ENCODE results near the gene CISTR.

The CISTR gene

DNA sequence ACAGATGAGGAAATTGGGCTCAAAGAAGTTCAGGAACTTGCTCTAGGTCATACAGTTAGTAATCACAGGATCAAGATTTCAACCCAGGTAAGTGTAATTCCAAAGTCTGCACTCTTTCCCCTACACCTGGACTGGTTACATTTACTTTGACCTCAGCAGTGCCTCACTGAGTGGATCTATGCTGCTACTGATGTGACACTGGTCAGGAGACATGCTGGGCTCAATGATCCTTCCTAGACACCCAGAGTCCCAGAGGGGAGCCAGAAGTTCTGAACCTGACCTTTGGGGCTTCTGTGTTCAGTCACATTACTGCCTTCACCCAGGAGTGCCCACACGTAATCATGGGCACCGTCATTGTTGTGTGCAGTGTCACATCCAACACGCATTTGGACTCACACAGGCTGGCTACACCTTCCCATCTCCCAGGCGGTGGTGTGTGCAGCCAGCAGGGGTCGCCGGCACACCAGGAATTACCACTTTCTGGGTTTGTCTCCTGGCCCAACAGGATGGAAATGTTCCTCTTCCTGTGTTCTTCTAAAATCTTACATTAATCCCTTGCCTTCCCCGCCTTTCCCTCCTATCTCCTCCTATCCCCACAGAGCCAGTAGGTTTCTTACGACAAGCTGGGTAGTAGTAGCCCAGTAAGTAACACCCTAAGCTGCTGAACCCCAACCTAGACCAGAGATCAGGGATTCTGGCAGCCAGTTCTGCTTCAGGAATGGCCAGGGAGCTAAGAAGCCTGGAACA is 50.1 kb downstream of the CISTR start:
- peaks cover 0 to 4% of the 10 kb centered on the region in 2 donors for H3K4me1 ChIP-seq (ENCODE audit: control insufficient read depth in 2 of 2, insufficient read depth in 1 of 2, low read depth in 1 of 2, low read length in 2 of 2)
- peak overlapping the region; percentile 8 for H2BK15ac ChIP-seq (ENCODE audit: low read length)
- H3K9me3 ChIP-seq (replicated peaks in 1 of 2; ENCODE audit: control insufficient read depth in 2 of 2, insufficient read depth in 1 of 2, low read depth in 1 of 2, low read length in 2 of 2) = no peaks in the 10 kb centered on the region
- WGBS, 2 donors (ENCODE audit: extremely low coverage in 2 of 2, insufficient read length in 2 of 2, insufficient replicate concordance in 1 of 2) = no CpG with 5 or more reads among the region's 8 CpGs
- no peak overlapping the region for H3K9ac ChIP-seq (ENCODE audit: low read depth, low read length, poor library complexity)
- H2BK5ac ChIP-seq (ENCODE audit: low read length) = no peak overlapping the region
- no peak overlapping the region for H3K4me3 ChIP-seq (ENCODE audit: low read length in 2 of 2)
- peak overlapping the region; percentile 3 for H2BK12ac ChIP-seq (ENCODE audit: low read length)
- peak overlapping the region; percentile 7 for H2AK5ac ChIP-seq (ENCODE audit: low read depth, low read length)
- peak; percentile 67 for DNase-seq (ENCODE audit: low spot score)
- H4K8ac ChIP-seq (ENCODE audit: low read depth, low read length) = no peak overlapping the region
- no peak overlapping the region for H3K18ac ChIP-seq (ENCODE audit: low read length)
- H3K27me3 ChIP-seq (ENCODE audit: control insufficient read depth in 3 of 3, insufficient read depth in 3 of 3, low read depth in 1 of 3, low read length in 3 of 3) = peaks cover 0 to 75% (median 29%) of the 10 kb centered on the region in 3 experiments
- no peak overlapping the region for H3K27ac ChIP-seq (replicated peaks; ENCODE audit: low read length)
- H3K23ac ChIP-seq (ENCODE audit: low read depth, low read length, poor library complexity) = no peak overlapping the region
- H3K4ac ChIP-seq (ENCODE audit: low read length) = no peak overlapping the region
- H4K91ac ChIP-seq (ENCODE audit: low read depth, low read length, poor library complexity) = no peak overlapping the region
- peak overlapping the region; percentile 17 for H2AFZ ChIP-seq (ENCODE audit: low read length)
- peaks cover 2% of the 10 kb centered on the region for H3K79me1 ChIP-seq (ENCODE audit: low read depth, low read length)
- H3K14ac ChIP-seq (ENCODE audit: low read length) = no peak overlapping the region
- H2BK120ac ChIP-seq (ENCODE audit: low read depth, low read length) = no peak overlapping the region
- no peak overlapping the region for H3K4me2 ChIP-seq (ENCODE audit: insufficient read depth, low read length, poor library complexity, severe bottlenecking)
- H3K36me3 ChIP-seq (replicated peaks in 1 of 2; ENCODE audit: control insufficient read depth in 2 of 2, insufficient read depth in 2 of 2, low read length in 2 of 2) = no peaks in the 10 kb centered on the region

- peaks cover 2% of the 10 kb centered on the region for H3K79me1 ChIP-seq (ENCODE audit: low read depth, low read length)
- WGBS, 2 donors (ENCODE audit: extremely low coverage in 2 of 2, insufficient read length in 2 of 2, insufficient replicate concordance in 1 of 2) = no CpG with 5 or more reads among the region's 6 CpGs
Measured at GRCh38 chr12:53700567-53700966, 51.2 kb downstream of the CISTR start.

GRCh38 chr12:53699678-53700025 is 52.1 kb downstream of the CISTR start:
- H3K18ac ChIP-seq (ENCODE audit: low read length) = no peak overlapping the region
- H3K4ac ChIP-seq (ENCODE audit: low read length) = no peak overlapping the region
- no CpG with 5 or more reads among the region's 5 CpGs for WGBS, 2 donors (ENCODE audit: extremely low coverage in 2 of 2, insufficient read length in 2 of 2, insufficient replicate concordance in 1 of 2)
- DNase-seq (ENCODE audit: low spot score) = no peak
- no peak overlapping the region for H2BK5ac ChIP-seq (ENCODE audit: low read length)
- no peak overlapping the region for H4K91ac ChIP-seq (ENCODE audit: low read depth, low read length, poor library complexity)
- H3K27me3 ChIP-seq (ENCODE audit: control insufficient read depth in 3 of 3, insufficient read depth in 3 of 3, low read depth in 1 of 3, low read length in 3 of 3) = peaks cover 0 to 85% (median 45%) of the 10 kb centered on the region in 3 experiments
- H3K9me3 ChIP-seq (replicated peaks in 1 of 2; ENCODE audit: control insufficient read depth in 2 of 2, insufficient read depth in 1 of 2, low read depth in 1 of 2, low read length in 2 of 2) = no peaks in the 10 kb centered on the region
- no peak overlapping the region for H3K27ac ChIP-seq (replicated peaks; ENCODE audit: low read length)
- H2AK5ac ChIP-seq (ENCODE audit: low read depth, low read length) = peak overlapping the region; percentile 14
- H3K23ac ChIP-seq (ENCODE audit: low read depth, low read length, poor library complexity) = no peak overlapping the region
- peaks cover 7 to 13% of the 10 kb centered on the region in 2 donors for H3K4me1 ChIP-seq (ENCODE audit: control insufficient read depth in 2 of 2, insufficient read depth in 1 of 2, low read depth in 1 of 2, low read length in 2 of 2)
- H4K8ac ChIP-seq (ENCODE audit: low read depth, low read length) = no peak overlapping the region
- H3K4me2 ChIP-seq (ENCODE audit: insufficient read depth, low read length, poor library complexity, severe bottlenecking) = no peak overlapping the region
- H2BK15ac ChIP-seq (ENCODE audit: low read length) = no peak overlapping the region
- no peak overlapping the region for H2BK120ac ChIP-seq (ENCODE audit: low read depth, low read length)
- no peaks in the 10 kb centered on the region for H3K36me3 ChIP-seq (replicated peaks in 1 of 2; ENCODE audit: control insufficient read depth in 2 of 2, insufficient read depth in 2 of 2, low read length in 2 of 2)
- no peak overlapping the region for H3K4me3 ChIP-seq (ENCODE audit: low read length in 2 of 2)
- peaks cover 2% of the 10 kb centered on the region for H3K79me1 ChIP-seq (ENCODE audit: low read depth, low read length)
- no peak overlapping the region for H3K14ac ChIP-seq (ENCODE audit: low read length)
- no peak overlapping the region for H3K9ac ChIP-seq (ENCODE audit: low read depth, low read length, poor library complexity)
- H2BK12ac ChIP-seq (ENCODE audit: low read length) = no peak overlapping the region
- no peak overlapping the region for H2AFZ ChIP-seq (ENCODE audit: low read length)

More at GRCh38 chr12:53700567-53700966, 51.2 kb downstream of the CISTR start:
- Histone ChIP-seq H4K91ac (ENCODE audit: low read depth, low read length, poor library complexity) (no peak overlapping the region), H3K4me1 (ENCODE audit: control insufficient read depth in 2 of 2, insufficient read depth in 1 of 2, low read depth in 1 of 2, low read length in 2 of 2) (peaks cover 2 to 9% of the 10 kb centered on the region in 2 donors), H3K9me3 (replicated peaks in 1 of 2; ENCODE audit: control insufficient read depth in 2 of 2, insufficient read depth in 1 of 2, low read depth in 1 of 2, low read length in 2 of 2) (no peaks in the 10 kb centered on the region), H2BK120ac (ENCODE audit: low read depth, low read length) (no peak overlapping the region), H2BK12ac (ENCODE audit: low read length) (no peak overlapping the region), H3K23ac (ENCODE audit: low read depth, low read length, poor library complexity) (no peak overlapping the region), H2BK15ac (ENCODE audit: low read length) (no peak overlapping the region), H3K4me3 (ENCODE audit: low read length in 2 of 2) (no peak overlapping the region), H3K14ac (ENCODE audit: low read length) (no peak overlapping the region), H2AK5ac (ENCODE audit: low read depth, low read length) (no peak overlapping the region), H4K8ac (ENCODE audit: low read depth, low read length) (no peak overlapping the region), H2AFZ (ENCODE audit: low read length) (no peak overlapping the region), H3K9ac (ENCODE audit: low read depth, low read length, poor library complexity) (no peak overlapping the region), H2BK5ac (ENCODE audit: low read length) (no peak overlapping the region), H3K27ac (replicated peaks; ENCODE audit: low read length) (no peak overlapping the region), H3K18ac (ENCODE audit: low read length) (no peak overlapping the region), H3K36me3 (replicated peaks in 1 of 2; ENCODE audit: control insufficient read depth in 2 of 2, insufficient read depth in 2 of 2, low read length in 2 of 2) (no peaks in the 10 kb centered on the region), H3K4me2 (ENCODE audit: insufficient read depth, low read length, poor library complexity, severe bottlenecking) (no peak overlapping the region), H3K27me3 (ENCODE audit: control insufficient read depth in 3 of 3, insufficient read depth in 3 of 3, low read depth in 1 of 3, low read length in 3 of 3) (peaks cover 0 to 79% (median 38%) of the 10 kb centered on the region in 3 experiments), H3K4ac (ENCODE audit: low read length) (no peak overlapping the region)
- no peak for DNase-seq (ENCODE audit: low spot score)

GRCh38 chr12:53698948-53699677 is 52.7 kb downstream of the CISTR start:
- H4K91ac ChIP-seq (ENCODE audit: low read depth, low read length, poor library complexity) = no peak overlapping the region
- peaks cover 7 to 16% of the 10 kb centered on the region in 2 donors for H3K4me1 ChIP-seq (ENCODE audit: control insufficient read depth in 2 of 2, insufficient read depth in 1 of 2, low read depth in 1 of 2, low read length in 2 of 2)
- no peak overlapping the region for H2BK5ac ChIP-seq (ENCODE audit: low read length)
- no peak overlapping the region for H3K18ac ChIP-seq (ENCODE audit: low read length)
- H3K27ac ChIP-seq (replicated peaks; ENCODE audit: low read length) = no peak overlapping the region
- H3K27me3 ChIP-seq (ENCODE audit: control insufficient read depth in 3 of 3, insufficient read depth in 3 of 3, low read depth in 1 of 3, low read length in 3 of 3) = peaks cover 0 to 85% (median 50%) of the 10 kb centered on the region in 3 experiments
- no peak overlapping the region for H3K23ac ChIP-seq (ENCODE audit: low read depth, low read length, poor library complexity)
- H2BK120ac ChIP-seq (ENCODE audit: low read depth, low read length) = no peak overlapping the region
- no peak overlapping the region for H3K4ac ChIP-seq (ENCODE audit: low read length)
- H3K9me3 ChIP-seq (replicated peaks in 1 of 2; ENCODE audit: control insufficient read depth in 2 of 2, insufficient read depth in 1 of 2, low read depth in 1 of 2, low read length in 2 of 2) = no peaks in the 10 kb centered on the region
- no peak overlapping the region for H2BK15ac ChIP-seq (ENCODE audit: low read length)
- no peak overlapping the region for H3K9ac ChIP-seq (ENCODE audit: low read depth, low read length, poor library complexity)
- no peak overlapping the region for H3K4me2 ChIP-seq (ENCODE audit: insufficient read depth, low read length, poor library complexity, severe bottlenecking)
- H4K8ac ChIP-seq (ENCODE audit: low read depth, low read length) = no peak overlapping the region
- no peak overlapping the region for H2AFZ ChIP-seq (ENCODE audit: low read length)
- DNase-seq (ENCODE audit: low spot score) = no peak
- H3K79me1 ChIP-seq (ENCODE audit: low read depth, low read length) = peaks cover 2% of the 10 kb centered on the region
- H2AK5ac ChIP-seq (ENCODE audit: low read depth, low read length) = peak overlapping the region; percentile 14
- no peak overlapping the region for H2BK12ac ChIP-seq (ENCODE audit: low read length)
- no CpG with 5 or more reads among the region's 3 CpGs for WGBS, 2 donors (ENCODE audit: extremely low coverage in 2 of 2, insufficient read length in 2 of 2, insufficient replicate concordance in 1 of 2)
- H3K4me3 ChIP-seq (ENCODE audit: low read length in 2 of 2) = no peak overlapping the region
- H3K14ac ChIP-seq (ENCODE audit: low read length) = no peak overlapping the region
- H3K36me3 ChIP-seq (replicated peaks in 1 of 2; ENCODE audit: control insufficient read depth in 2 of 2, insufficient read depth in 2 of 2, low read length in 2 of 2) = no peaks in the 10 kb centered on the region

Measured in neuronal stem cell (in vitro differentiated cells).